Kidney glomerular epithelial cell (primary cell): ENCODE results near the gene FITM1.
"Not testable (repeated sequence)": the region's sequence is repeated elsewhere in the genome, so short reads cannot be mapped to it uniquely, and the experiment has no call there.

Source experiments
- DNase-seq: peaks from one replicate; lab custom pipeline; 2025; lab: John Stamatoyannopoulos, UW

The FITM1 gene

GRCh38 chr14:24098229-24098926 lies 32.1 kb upstream of the FITM1 start:
- no peak for DNase-seq

GRCh38 chr14:24098927-24099813 lies 31.3 kb upstream of the FITM1 start:
- no peak for DNase-seq

- DNase-seq, result no peak
These were observed 30.1 kb upstream of the FITM1 start for GRCh38 chr14:24100197-24100981.

- no peak for DNase-seq
These were observed 29.4 kb upstream of the FITM1 start for GRCh38 chr14:24100982-24101494.

GRCh38 chr14:24102357-24103048 lies 28.0 kb upstream of the FITM1 start:
- DNase-seq, result no peak

GRCh38 chr14:24103451-24103850 lies 27.0 kb upstream of the FITM1 start:
- DNase-seq, result no peak

GRCh38 chr14:24105609-24106239 lies 24.7 kb upstream of the FITM1 start:
- not testable (repeated sequence) for DNase-seq

- DNase-seq, result no peak
These were observed 23.7 kb upstream of the FITM1 start for GRCh38 chr14:24106672-24107271.

- no peak for DNase-seq
These were observed 22.1 kb upstream of the FITM1 start for GRCh38 chr14:24108336-24108874.

GRCh38 chr14:24110060-24110459 lies 20.4 kb upstream of the FITM1 start:
- DNase-seq, result no peak

- DNase-seq, result no peak
These were observed 19.9 kb upstream of the FITM1 start for GRCh38 chr14:24110523-24110922.

- peak; percentile 63 for DNase-seq
These were observed 17.1 kb upstream of the FITM1 start for GRCh38 chr14:24113379-24113800.

GRCh38 chr14:24113801-24114531 lies 16.5 kb upstream of the FITM1 start:
- DNase-seq, result peak; percentile 86

GRCh38 chr14:24114532-24115421 lies 15.7 kb upstream of the FITM1 start, which contains the start of the genes DCAF11 and NRL:
Gene DCAF11 (plus strand): TSS chr14:24114777. CDS start chr14:24115595, 818 bp downstream.
Gene NRL (minus strand): TSS chr14:24114949. CDS start chr14:24082848, 32,101 bp downstream.
- peak; percentile 100 for DNase-seq

GRCh38 chr14:24115422-24116127 lies 14.9 kb upstream of the FITM1 start:
- DNase-seq, result no peak

GRCh38 chr14:24116128-24116814 lies 14.2 kb upstream of the FITM1 start:
- no peak for DNase-seq

GRCh38 chr14:24117179-24117578 lies 13.3 kb upstream of the FITM1 start:
- no peak for DNase-seq
